ENCODE data around the gene ACAD9. TPM values are rescaled to one million over a fixed set of nuclear protein-coding genes. Genes with fewer than 3 reads are reported as not detected.

Gene ACAD9
- total and polyA plus RNA-seq, 9 of the 15 experiments (the other 6 are each of a cell fraction or from before 2014, with no cell fraction given): 10.2 to 32.6 (median 22.8) TPM

DNA sequence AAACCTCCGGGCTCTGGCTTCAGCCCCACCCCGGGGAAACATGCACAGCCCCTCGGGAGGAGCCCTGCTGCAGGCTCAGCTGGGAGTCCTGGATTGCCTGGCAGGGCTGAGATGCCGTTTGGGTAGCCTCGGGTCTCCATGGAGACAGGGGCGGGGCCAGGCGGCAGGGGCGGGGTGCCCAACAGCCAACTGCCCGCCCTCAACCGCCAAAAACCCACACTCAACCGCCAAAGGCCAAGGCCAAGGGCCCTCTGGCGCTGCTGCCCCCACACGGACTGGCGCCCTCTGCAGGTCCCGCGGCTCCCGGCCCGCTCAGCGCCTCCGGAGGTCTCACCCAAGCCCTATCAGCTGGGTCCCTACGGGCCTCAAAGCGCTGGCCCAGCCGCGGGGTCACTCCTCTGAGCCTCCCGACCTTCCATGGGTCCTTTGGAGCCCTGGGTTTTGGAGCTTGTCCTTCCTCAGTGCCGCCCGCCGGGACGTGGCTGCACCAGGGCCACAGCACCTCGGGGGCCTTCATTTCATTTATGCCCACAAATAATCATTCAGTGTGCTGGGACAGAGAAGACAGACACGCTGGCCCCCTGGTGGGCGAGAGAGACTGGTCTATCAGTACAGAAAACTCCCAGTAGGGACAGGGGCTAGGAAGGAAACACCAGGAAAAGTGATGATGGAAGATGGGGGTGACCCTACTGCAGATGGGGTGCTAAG lies 33.5 kb upstream of the ACAD9 start (continued):
- TF ChIP-seq ZNF140 (CRISPR knock-in tag; IDR thresholded peaks at IDR 0.05): no peak
- peak; percentile 87 for TF ChIP-seq RFX1 (IDR thresholded peaks at IDR 0.05)
- TF ChIP-seq RB1 (IDR thresholded peaks at IDR 0.05; ENCODE audit: low read depth): 0 out of 2 replicates have a peak, but pooled peaks have one; percentile 37
- TF ChIP-seq, protein P1, sequence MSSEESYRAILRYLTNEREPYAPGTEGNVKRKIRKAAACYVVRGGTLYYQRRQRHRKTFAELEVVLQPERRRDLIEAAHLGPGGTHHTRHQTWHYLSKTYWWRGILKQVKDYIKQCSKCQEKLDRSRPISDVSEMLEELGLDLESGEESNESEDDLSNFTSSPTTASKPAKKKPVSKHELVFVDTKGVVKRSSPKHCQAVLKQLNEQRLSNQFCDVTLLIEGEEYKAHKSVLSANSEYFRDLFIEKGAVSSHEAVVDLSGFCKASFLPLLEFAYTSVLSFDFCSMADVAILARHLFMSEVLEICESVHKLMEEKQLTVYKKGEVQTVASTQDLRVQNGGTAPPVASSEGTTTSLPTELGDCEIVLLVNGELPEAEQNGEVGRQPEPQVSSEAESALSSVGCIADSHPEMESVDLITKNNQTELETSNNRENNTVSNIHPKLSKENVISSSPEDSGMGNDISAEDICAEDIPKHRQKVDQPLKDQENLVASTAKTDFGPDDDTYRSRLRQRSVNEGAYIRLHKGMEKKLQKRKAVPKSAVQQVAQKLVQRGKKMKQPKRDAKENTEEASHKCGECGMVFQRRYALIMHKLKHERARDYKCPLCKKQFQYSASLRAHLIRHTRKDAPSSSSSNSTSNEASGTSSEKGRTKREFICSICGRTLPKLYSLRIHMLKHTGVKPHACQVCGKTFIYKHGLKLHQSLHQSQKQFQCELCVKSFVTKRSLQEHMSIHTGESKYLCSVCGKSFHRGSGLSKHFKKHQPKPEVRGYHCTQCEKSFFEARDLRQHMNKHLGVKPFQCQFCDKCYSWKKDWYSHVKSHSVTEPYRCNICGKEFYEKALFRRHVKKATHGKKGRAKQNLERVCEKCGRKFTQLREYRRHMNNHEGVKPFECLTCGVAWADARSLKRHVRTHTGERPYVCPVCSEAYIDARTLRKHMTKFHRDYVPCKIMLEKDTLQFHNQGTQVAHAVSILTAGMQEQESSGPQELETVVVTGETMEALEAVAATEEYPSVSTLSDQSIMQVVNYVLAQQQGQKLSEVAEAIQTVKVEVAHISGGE (CRISPR knock-in tag; IDR thresholded peaks at IDR 0.05): 0 out of 6 replicates have a peak, but pooled peaks of 1 of the 3 experiments have one; percentile 23
- TF ChIP-seq EGR1 (conservative IDR thresholded peaks at IDR 0.05): peak; percentile 58
- TF ChIP-seq, protein P2, sequence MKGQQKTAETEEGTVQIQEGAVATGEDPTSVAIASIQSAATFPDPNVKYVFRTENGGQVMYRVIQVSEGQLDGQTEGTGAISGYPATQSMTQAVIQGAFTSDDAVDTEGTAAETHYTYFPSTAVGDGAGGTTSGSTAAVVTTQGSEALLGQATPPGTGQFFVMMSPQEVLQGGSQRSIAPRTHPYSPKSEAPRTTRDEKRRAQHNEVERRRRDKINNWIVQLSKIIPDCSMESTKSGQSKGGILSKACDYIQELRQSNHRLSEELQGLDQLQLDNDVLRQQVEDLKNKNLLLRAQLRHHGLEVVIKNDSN (CRISPR knock-in tag; IDR thresholded peaks at IDR 0.05): no peak
- no peak for TF ChIP-seq PHB (CRISPR knock-in tag; IDR thresholded peaks at IDR 0.05)
- TF ChIP-seq NBN (IDR thresholded peaks at IDR 0.05; ENCODE audit: low read depth): no peak
- peak; percentile 65 for TF ChIP-seq PHF20 (IDR thresholded peaks at IDR 0.05; ENCODE audit: partially characterized antibody)
- TF ChIP-seq, protein P3, sequence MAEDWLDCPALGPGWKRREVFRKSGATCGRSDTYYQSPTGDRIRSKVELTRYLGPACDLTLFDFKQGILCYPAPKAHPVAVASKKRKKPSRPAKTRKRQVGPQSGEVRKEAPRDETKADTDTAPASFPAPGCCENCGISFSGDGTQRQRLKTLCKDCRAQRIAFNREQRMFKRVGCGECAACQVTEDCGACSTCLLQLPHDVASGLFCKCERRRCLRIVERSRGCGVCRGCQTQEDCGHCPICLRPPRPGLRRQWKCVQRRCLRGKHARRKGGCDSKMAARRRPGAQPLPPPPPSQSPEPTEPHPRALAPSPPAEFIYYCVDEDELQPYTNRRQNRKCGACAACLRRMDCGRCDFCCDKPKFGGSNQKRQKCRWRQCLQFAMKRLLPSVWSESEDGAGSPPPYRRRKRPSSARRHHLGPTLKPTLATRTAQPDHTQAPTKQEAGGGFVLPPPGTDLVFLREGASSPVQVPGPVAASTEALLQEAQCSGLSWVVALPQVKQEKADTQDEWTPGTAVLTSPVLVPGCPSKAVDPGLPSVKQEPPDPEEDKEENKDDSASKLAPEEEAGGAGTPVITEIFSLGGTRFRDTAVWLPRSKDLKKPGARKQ (CRISPR knock-in tag; IDR thresholded peaks at IDR 0.05): no peak
- peak; percentile 33 for TF ChIP-seq TAF1 (IDR thresholded peaks at IDR 0.05; ENCODE audit: control insufficient read depth, extremely low read depth, insufficient read depth, low read length, severe bottlenecking)
- no peak for TF ChIP-seq IFI16 (CRISPR knock-in tag; IDR thresholded peaks at IDR 0.05)
- TF ChIP-seq KDM2B (CRISPR knock-in tag; IDR thresholded peaks at IDR 0.05): no peak
- no peak for TF ChIP-seq SP2 (IDR thresholded peaks at IDR 0.05; ENCODE audit: extremely low read depth, low read depth, low read length, poor library complexity, severe bottlenecking)
- TF ChIP-seq POLR2G (IDR thresholded peaks at IDR 0.05; ENCODE audit: low read depth, low read length): peak; percentile 72
- TF ChIP-seq ZNF324 (CRISPR knock-in tag; IDR thresholded peaks at IDR 0.05): no peak
- TF ChIP-seq ZNF197 (CRISPR knock-in tag; IDR thresholded peaks at IDR 0.05; ENCODE audit: low read depth): no peak
- TF ChIP-seq, protein P4, sequence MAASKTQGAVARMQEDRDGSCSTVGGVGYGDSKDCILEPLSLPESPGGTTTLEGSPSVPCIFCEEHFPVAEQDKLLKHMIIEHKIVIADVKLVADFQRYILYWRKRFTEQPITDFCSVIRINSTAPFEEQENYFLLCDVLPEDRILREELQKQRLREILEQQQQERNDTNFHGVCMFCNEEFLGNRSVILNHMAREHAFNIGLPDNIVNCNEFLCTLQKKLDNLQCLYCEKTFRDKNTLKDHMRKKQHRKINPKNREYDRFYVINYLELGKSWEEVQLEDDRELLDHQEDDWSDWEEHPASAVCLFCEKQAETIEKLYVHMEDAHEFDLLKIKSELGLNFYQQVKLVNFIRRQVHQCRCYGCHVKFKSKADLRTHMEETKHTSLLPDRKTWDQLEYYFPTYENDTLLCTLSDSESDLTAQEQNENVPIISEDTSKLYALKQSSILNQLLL (CRISPR knock-in tag; IDR thresholded peaks at IDR 0.05; ENCODE audit: borderline replicate concordance): no peak
- TF ChIP-seq MCM3 (IDR thresholded peaks at IDR 0.05): no peak
- TF ChIP-seq ZNF124 (CRISPR knock-in tag; IDR thresholded peaks at IDR 0.05): no peak
- TF ChIP-seq RAD21 (CRISPR knock-in tag; conservative IDR thresholded peaks at IDR 0.05 in 1 of 2, IDR thresholded peaks at IDR 0.05 in 1 of 2): peak; percentile 55 to 63
- TF ChIP-seq ZKSCAN3 (CRISPR knock-in tag; IDR thresholded peaks at IDR 0.05): no peak
